Measurements from ENCODE around the gene UBTF. TPM values are rescaled to one million over a fixed set of nuclear protein-coding genes. Genes with fewer than 3 reads are reported as not detected.
A peak's percentile ranks its signal among the peaks of the same experiment; 100 is the strongest.

UBTF gene
- total RNA-seq, 2 experiments from 2014 or later, result 148 to 158 TPM

- intact Hi-C loops (cut with DNase I, micrococcal nuclease), result loop anchor here (1.0 to 5.0 kb wide), 7 partner anchors 12 to 179 kb away; partner anchors contain the start of genes HDAC5 (in 2 of the 2), HROB (in 2 of the 2), LSM12 (in 1 of the 2) and SLC25A39 (in 1 of the 2)
- H3K27me3 Mint-ChIP-seq, result no peaks in the 10 kb centered on the region
- H3K36me3 Mint-ChIP-seq (ENCODE audit: low read depth), result peaks cover 53% of the 10 kb centered on the region
- no peaks in the 10 kb centered on the region for H3K9me3 Mint-ChIP-seq
- DNase-seq (peak; percentile 99 to 100 (median 99)), ATAC-seq (ENCODE audit: poor library complexity) (peak; percentile 92)
- peaks cover 42% of the 10 kb centered on the region for H3K36me3 ChIP-seq (ENCODE audit: insufficient read depth, low read length)
- H3K9me3 ChIP-seq (ENCODE audit: control insufficient read depth in 1 of 2, insufficient read depth in 1 of 2, low read length in 2 of 2), result no peaks in the 10 kb centered on the region
- H3K4me3 Mint-ChIP-seq, result peak within 1 kb of the TSS; percentile 98
- CTCF ChIA-PET, result interaction anchor here (0.9 to 6.5 kb wide), 11 partner anchors 13 to 168 kb away, joined by 3 to 37 read pairs (median 3); partner anchors contain the start of genes ATXN7L3, GRN and UBTF
- H3K4me1 ChIP-seq (ENCODE audit: insufficient read depth, low read length), result peaks cover 64% of the 10 kb centered on the region
- peak within 1 kb of the TSS; percentile 96 for H3K27ac Mint-ChIP-seq
- H3K27ac ChIP-seq (ENCODE audit: low read depth in 1 of 2, low read length in 2 of 2), result peak within 1 kb of the TSS; percentile 97 to 99
- H3K4me3 ChIP-seq (ENCODE audit: low read length), result peak within 1 kb of the TSS; percentile 90
- no peaks in the 10 kb centered on the region for H3K27me3 ChIP-seq (ENCODE audit: control insufficient read depth in 1 of 2, insufficient read depth in 2 of 2, low read length in 2 of 2)
- no peak for TF ChIP-seq CTCF (IDR thresholded peaks at IDR 0.05)
- POLR2A ChIA-PET, result interaction anchor here (0.7 to 5.5 kb wide), 30 partner anchors 11 to 1015 kb away, joined by 3 to 99 read pairs (median 6); partner anchors contain the start of genes ATXN7L3, FAM171A2, GRN and HDAC5
- H3K4me1 Mint-ChIP-seq (ENCODE audit: low read depth), result peaks cover 54% of the 10 kb centered on the region
Measured at GRCh38 chr17:44186307-44187130, 33.0 kb downstream of the UBTF start, which contains the start of gene TMUB2. TMUB2 (plus strand) TSS chr17:44186972; CDS start chr17:44187709, 737 bp downstream.

GRCh38 chr17:44184212-44184810 is 35.2 kb downstream of the UBTF start:
- Histone ChIP-seq H3K4me3 (ENCODE audit: low read length) (no peak overlapping the region), H3K9me3 (ENCODE audit: control insufficient read depth in 1 of 2, insufficient read depth in 1 of 2, low read length in 2 of 2) (no peaks in the 10 kb centered on the region), H3K27ac (ENCODE audit: low read depth in 1 of 2, low read length in 2 of 2) (no peak overlapping the region), H3K36me3 (ENCODE audit: insufficient read depth, low read length) (peaks cover 30% of the 10 kb centered on the region), H3K4me1 (ENCODE audit: insufficient read depth, low read length) (peaks cover 63% of the 10 kb centered on the region), H3K27me3 (ENCODE audit: control insufficient read depth in 1 of 2, insufficient read depth in 2 of 2, low read length in 2 of 2) (no peaks in the 10 kb centered on the region)
- Mint-ChIP-seq H3K4me3 (peak overlapping the region; percentile 98), H3K27ac (no peak overlapping the region), H3K27me3 (no peaks in the 10 kb centered on the region), H3K9me3 (no peaks in the 10 kb centered on the region), H3K4me1 (ENCODE audit: low read depth) (peaks cover 45% of the 10 kb centered on the region), H3K36me3 (ENCODE audit: low read depth) (peaks cover 38% of the 10 kb centered on the region)
- DNase-seq (no peak), ATAC-seq (ENCODE audit: poor library complexity) (no peak)
- ChIA-PET POLR2A (interaction anchor here (1.4 to 5.5 kb wide), 3 partner anchors 16 to 36 kb away, joined by 4 to 99 read pairs (median 92); partner anchors contain the start of genes ATXN7L3 and UBTF), CTCF (interaction anchor here (1.0 to 6.5 kb wide), 3 partner anchors 16 to 147 kb away, joined by 3 to 37 read pairs (median 6); no protein-coding TSS in a partner anchor)
- TF ChIP-seq CTCF (IDR thresholded peaks at IDR 0.05), result no peak
- intact Hi-C loops (cut with DNase I, micrococcal nuclease), result no loop called here

- no peak overlapping the region for H3K27ac Mint-ChIP-seq
- no peaks in the 10 kb centered on the region for H3K27me3 ChIP-seq (ENCODE audit: control insufficient read depth in 1 of 2, insufficient read depth in 2 of 2, low read length in 2 of 2)
- no peak overlapping the region for H3K27ac ChIP-seq (ENCODE audit: low read depth in 1 of 2, low read length in 2 of 2)
- H3K9me3 ChIP-seq (ENCODE audit: control insufficient read depth in 1 of 2, insufficient read depth in 1 of 2, low read length in 2 of 2), result no peaks in the 10 kb centered on the region
- H3K4me1 ChIP-seq (ENCODE audit: insufficient read depth, low read length), result peaks cover 51% of the 10 kb centered on the region
- peaks cover 27% of the 10 kb centered on the region for H3K36me3 ChIP-seq (ENCODE audit: insufficient read depth, low read length)
- peaks cover 40% of the 10 kb centered on the region for H3K4me1 Mint-ChIP-seq (ENCODE audit: low read depth)
- H3K36me3 Mint-ChIP-seq (ENCODE audit: low read depth), result peaks cover 45% of the 10 kb centered on the region
- TF ChIP-seq CTCF (IDR thresholded peaks at IDR 0.05), result no peak
- ChIA-PET CTCF (interaction anchor here (6.5 kb wide), 1 partner anchor 27 kb away, joined by 37 read pairs; no protein-coding TSS in a partner anchor), POLR2A (interaction anchor here (5.5 kb wide), 1 partner anchor 17 kb away, joined by 99 read pairs; the partner anchor contains the start of gene ATXN7L3)
- H3K27me3 Mint-ChIP-seq, result no peaks in the 10 kb centered on the region
- no peaks in the 10 kb centered on the region for H3K9me3 Mint-ChIP-seq
- H3K4me3 Mint-ChIP-seq, result peak overlapping the region; percentile 63
- H3K4me3 ChIP-seq (ENCODE audit: low read length), result no peak overlapping the region
- DNase-seq (no peak), ATAC-seq (ENCODE audit: poor library complexity) (no peak)
- intact Hi-C loops (cut with DNase I, micrococcal nuclease), result no loop called here
Measured at GRCh38 chr17:44183024-44183423, 36.5 kb downstream of the UBTF start.

All from CD4-positive, alpha-beta T cell (primary cell).